ENCODE measurements around the gene OR56B4.

The OR56B4 gene

DNA sequence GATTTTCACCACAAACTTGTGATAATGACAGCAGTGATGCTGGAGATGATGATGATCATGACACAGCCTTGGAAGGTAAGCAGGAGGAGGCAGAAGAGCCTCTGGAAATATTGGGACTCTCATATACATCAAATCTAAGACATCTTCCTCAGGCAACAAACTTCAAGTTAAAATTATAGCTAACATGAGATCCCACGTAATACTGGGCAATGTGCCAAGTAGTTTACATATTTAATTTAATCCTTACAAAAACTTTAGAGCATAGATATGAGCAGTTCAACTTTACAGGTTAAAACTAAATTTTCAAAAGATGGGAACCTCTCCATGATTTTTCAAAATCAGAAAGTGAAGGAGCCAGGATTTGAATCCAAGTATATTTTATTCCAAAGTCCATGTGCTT is 43.6 kb downstream of the OR56B4 start:
- H3K27ac ChIP-seq (ENCODE audit: low read depth, low read length), result no peak overlapping the region
- no peaks in the 10 kb centered on the region for H3K4me1 ChIP-seq (ENCODE audit: insufficient read depth, low read length)
- WGBS, result 100% methylated on average over 1 of the region's 1 CpG
- no peaks in the 10 kb centered on the region for H3K9me3 ChIP-seq (ENCODE audit: insufficient read depth, low read depth, low read length)
- no peaks in the 10 kb centered on the region for H3K27me3 ChIP-seq (ENCODE audit: insufficient read depth, low read length)
- no peak overlapping the region for H3K9ac ChIP-seq (ENCODE audit: low read depth, low read length)
- H3K4me3 ChIP-seq (ENCODE audit: low read length), result no peak overlapping the region
- H3K36me3 ChIP-seq (ENCODE audit: insufficient read depth, low read length), result no peaks in the 10 kb centered on the region

DNA sequence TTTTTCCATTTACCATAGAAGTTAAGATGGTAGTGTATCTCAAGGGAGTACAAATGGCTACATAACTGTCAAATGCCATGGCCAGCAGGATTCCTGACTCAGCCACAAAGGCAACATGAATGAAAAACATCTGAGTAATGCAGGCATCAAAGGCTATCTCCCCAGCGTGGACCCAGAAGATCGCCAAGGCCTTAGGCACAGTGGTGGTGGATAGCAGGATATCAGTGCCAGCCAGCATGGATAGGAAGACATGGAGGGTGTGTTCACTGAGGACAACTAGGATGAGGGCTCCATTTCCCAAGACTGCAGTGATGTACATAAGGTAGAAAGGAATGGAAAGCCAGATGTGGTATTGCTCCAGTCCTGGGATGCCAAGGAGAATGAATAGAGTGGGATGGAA is 44.6 kb downstream of the OR56B4 start:
- WGBS, result 88% methylated on average over 2 of the region's 2 CpGs
- Histone ChIP-seq H3K27ac (ENCODE audit: low read depth, low read length) (no peak overlapping the region), H3K9me3 (ENCODE audit: insufficient read depth, low read depth, low read length) (no peaks in the 10 kb centered on the region), H3K36me3 (ENCODE audit: insufficient read depth, low read length) (no peaks in the 10 kb centered on the region), H3K9ac (ENCODE audit: low read depth, low read length) (no peak overlapping the region), H3K27me3 (ENCODE audit: insufficient read depth, low read length) (peaks cover under 1% of the 10 kb centered on the region; the same call in 1 of the 2 replicates), H3K4me3 (ENCODE audit: low read length) (no peak overlapping the region), H3K4me1 (ENCODE audit: insufficient read depth, low read length) (peaks cover 4% of the 10 kb centered on the region; the same call in 1 of the 2 replicates)

DNA sequence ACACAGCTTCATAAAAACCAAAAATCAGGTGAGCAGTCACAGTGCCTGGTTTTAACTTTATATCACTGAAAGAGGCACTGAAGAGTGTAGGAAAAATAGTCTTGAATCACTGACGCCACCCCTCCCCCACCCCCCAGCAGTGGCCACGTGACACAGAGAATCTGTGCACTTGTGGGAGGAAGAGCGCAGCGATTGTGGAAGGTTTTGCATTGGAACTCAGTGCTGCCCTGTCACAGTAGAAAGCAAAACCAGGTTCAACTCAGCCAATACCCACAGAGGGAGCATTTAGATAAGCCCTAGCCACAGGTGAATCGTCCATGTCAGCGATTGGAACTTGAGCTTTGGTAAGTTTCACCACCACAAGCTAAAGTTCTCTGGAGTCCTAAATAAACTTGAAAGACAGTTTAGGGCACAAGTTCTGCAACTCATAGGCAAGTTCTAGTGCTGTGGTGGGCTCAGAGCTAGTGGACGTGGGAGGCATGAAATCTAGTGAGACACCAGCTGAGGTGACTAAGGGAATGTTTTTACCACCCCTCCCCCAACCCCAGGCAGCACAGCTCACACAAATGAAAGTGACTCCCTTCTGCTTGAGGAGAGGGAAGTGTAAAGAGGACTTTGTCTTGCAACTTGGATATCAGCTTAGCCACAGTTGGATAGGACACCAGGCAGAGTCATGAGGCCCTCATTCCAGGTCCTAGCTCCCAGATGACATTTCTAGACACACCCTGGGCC is 49.3 kb downstream of the OR56B4 start:
- no peak overlapping the region for H3K27ac ChIP-seq (ENCODE audit: low read depth, low read length)
- H3K4me1 ChIP-seq (ENCODE audit: insufficient read depth, low read length), result peaks cover 4% of the 10 kb centered on the region; the same call in 1 of the 2 replicates
- WGBS, result 79% methylated on average over 7 of the region's 7 CpGs
- H3K9ac ChIP-seq (ENCODE audit: low read depth, low read length), result no peak overlapping the region
- H3K27me3 ChIP-seq (ENCODE audit: insufficient read depth, low read length), result peaks cover 26% of the 10 kb centered on the region
- no peaks in the 10 kb centered on the region for H3K36me3 ChIP-seq (ENCODE audit: insufficient read depth, low read length)
- H3K4me3 ChIP-seq (ENCODE audit: low read length), result no peak overlapping the region
- no peaks in the 10 kb centered on the region for H3K9me3 ChIP-seq (ENCODE audit: insufficient read depth, low read depth, low read length)
